Fibroblast of upper back skin (primary cell): ENCODE results near the gene PRTFDC1.

Source experiments
- DNase-seq: peaks from one replicate; pipeline ENCODE4 v3.0.0-alpha.2; 2013

Gene PRTFDC1

GRCh38 chr10:24834869-24835268 is 117.5 kb downstream of the PRTFDC1 start:
- no peak for DNase-seq

GRCh38 chr10:24826009-24826408 is 126.4 kb downstream of the PRTFDC1 start:
- peak; percentile 76 for DNase-seq

- peak; percentile 36 for DNase-seq
Observed at GRCh38 chr10:24825551-24825950, 126.9 kb downstream of the PRTFDC1 start.

- DNase-seq = peak; percentile 12
Observed at GRCh38 chr10:24824536-24824935, 127.9 kb downstream of the PRTFDC1 start.

- DNase-seq = no peak
Observed at GRCh38 chr10:24824124-24824523, 128.3 kb downstream of the PRTFDC1 start.

GRCh38 chr10:24822590-24822989 is 129.8 kb downstream of the PRTFDC1 start:
- no peak for DNase-seq

GRCh38 chr10:24821986-24822385 is 130.4 kb downstream of the PRTFDC1 start:
- peak; percentile 13 for DNase-seq

- DNase-seq = no peak
Observed at GRCh38 chr10:24816868-24817396, 135.5 kb downstream of the PRTFDC1 start.

- DNase-seq = peak; percentile 32
Observed at GRCh38 chr10:24814568-24815313, 137.7 kb downstream of the PRTFDC1 start.

GRCh38 chr10:24813856-24814255 is 138.6 kb downstream of the PRTFDC1 start:
- DNase-seq = no peak

GRCh38 chr10:24806262-24806661 is 146.1 kb downstream of the PRTFDC1 start:
- DNase-seq = no peak

- no peak for DNase-seq
Observed at GRCh38 chr10:24804956-24805355, 147.4 kb downstream of the PRTFDC1 start.

GRCh38 chr10:24804392-24804791 is 148.0 kb downstream of the PRTFDC1 start:
- no peak for DNase-seq

GRCh38 chr10:24802378-24802777 is 150.0 kb downstream of the PRTFDC1 start:
- no peak for DNase-seq

- DNase-seq = no peak
Observed at GRCh38 chr10:24800861-24801260, 151.5 kb downstream of the PRTFDC1 start.
